Measurements from ENCODE around the gene UNC5A.

UNC5A gene

GRCh38 chr5:176800024-176800423, 10.3 kb upstream of the UNC5A start:
- TF ChIP-seq FOXP2 (optimal IDR thresholded peaks at IDR 0.05; ENCODE audit: borderline replicate concordance, extremely low read depth, extremely low read length, insufficient read depth): no peak
- no peak for TF ChIP-seq TAF1 (IDR thresholded peaks at IDR 0.05; ENCODE audit: borderline replicate concordance, insufficient read depth, low read length)
- TF ChIP-seq POLR2AphosphoS5 (IDR thresholded peaks at IDR 0.05; ENCODE audit: low read depth, low read length): no peak
- TF ChIP-seq SIN3A (IDR thresholded peaks at IDR 0.05; ENCODE audit: borderline replicate concordance, insufficient read depth, low read length): no peak
- TF ChIP-seq REST (IDR thresholded peaks at IDR 0.05; ENCODE audit: insufficient read depth in 1 of 2, low read depth in 2 of 2, low read length in 2 of 2): no peak

- no peak for TF ChIP-seq SIN3A (IDR thresholded peaks at IDR 0.05; ENCODE audit: borderline replicate concordance, insufficient read depth, low read length)
- TF ChIP-seq FOXP2 (optimal IDR thresholded peaks at IDR 0.05; ENCODE audit: borderline replicate concordance, extremely low read depth, extremely low read length, insufficient read depth): no peak
- TF ChIP-seq REST (IDR thresholded peaks at IDR 0.05; ENCODE audit: insufficient read depth in 1 of 2, low read depth in 2 of 2, low read length in 2 of 2): no peak
- TF ChIP-seq TAF1 (IDR thresholded peaks at IDR 0.05; ENCODE audit: borderline replicate concordance, insufficient read depth, low read length): no peak
- TF ChIP-seq POLR2AphosphoS5 (IDR thresholded peaks at IDR 0.05; ENCODE audit: low read depth, low read length): no peak
Observed at GRCh38 chr5:176802116-176802784, 8.1 kb upstream of the UNC5A start.

GRCh38 chr5:176803068-176803942, 7.1 kb upstream of the UNC5A start:
- TF ChIP-seq FOXP2 (optimal IDR thresholded peaks at IDR 0.05; ENCODE audit: borderline replicate concordance, extremely low read depth, extremely low read length, insufficient read depth): no peak
- TF ChIP-seq TAF1 (IDR thresholded peaks at IDR 0.05; ENCODE audit: borderline replicate concordance, insufficient read depth, low read length): no peak
- TF ChIP-seq POLR2AphosphoS5 (IDR thresholded peaks at IDR 0.05; ENCODE audit: low read depth, low read length): no peak
- no peak for TF ChIP-seq REST (IDR thresholded peaks at IDR 0.05; ENCODE audit: insufficient read depth in 1 of 2, low read depth in 2 of 2, low read length in 2 of 2)
- no peak for TF ChIP-seq SIN3A (IDR thresholded peaks at IDR 0.05; ENCODE audit: borderline replicate concordance, insufficient read depth, low read length)

GRCh38 chr5:176803943-176804498, 6.3 kb upstream of the UNC5A start:
- TF ChIP-seq REST (IDR thresholded peaks at IDR 0.05; ENCODE audit: insufficient read depth in 1 of 2, low read depth in 2 of 2, low read length in 2 of 2) (peak; percentile 96 to 97), TAF1 (IDR thresholded peaks at IDR 0.05; ENCODE audit: borderline replicate concordance, insufficient read depth, low read length) (no peak)

Data from PFSK-1 (cell line).